PC-3 (cell line): ENCODE measurements around the gene SURF6.

ENCODE experiments used
- CTCF ChIP-seq: fragments of 300-600 bp; sonication (generic); conservative IDR thresholded peaks from 2 replicates; pipeline ENCODE4 v1.5.1; 2017; ENCODE audit warnings: antibody characterized with exemption, low read depth, mild to moderate bottlenecking, low read length
- EZH2 ChIP-seq: fragments of 300-600 bp; sonication (generic); IDR thresholded peaks from one replicate; pipeline ENCODE4 v1.6.1; 2017; ENCODE audit warnings: antibody characterized with exemption, mild to moderate bottlenecking, low read length; ENCODE audit not compliant: unreplicated experiment
- EZH2phosphoT487 ChIP-seq: fragments of 300-600 bp; sonication (generic); IDR thresholded peaks from 2 replicates; pipeline ENCODE4 v1.6.1; 2018; ENCODE audit warnings: mild to moderate bottlenecking, antibody characterized with exemption, low read length, borderline replicate concordance

GRCh38 chr9:133383438-133383837, 47.5 kb upstream of the SURF6 start:
- TF ChIP-seq CTCF (no peak), EZH2phosphoT487 (no peak), EZH2 (no peak)
